ENCODE results near the gene EPB41L4B.

DNA sequence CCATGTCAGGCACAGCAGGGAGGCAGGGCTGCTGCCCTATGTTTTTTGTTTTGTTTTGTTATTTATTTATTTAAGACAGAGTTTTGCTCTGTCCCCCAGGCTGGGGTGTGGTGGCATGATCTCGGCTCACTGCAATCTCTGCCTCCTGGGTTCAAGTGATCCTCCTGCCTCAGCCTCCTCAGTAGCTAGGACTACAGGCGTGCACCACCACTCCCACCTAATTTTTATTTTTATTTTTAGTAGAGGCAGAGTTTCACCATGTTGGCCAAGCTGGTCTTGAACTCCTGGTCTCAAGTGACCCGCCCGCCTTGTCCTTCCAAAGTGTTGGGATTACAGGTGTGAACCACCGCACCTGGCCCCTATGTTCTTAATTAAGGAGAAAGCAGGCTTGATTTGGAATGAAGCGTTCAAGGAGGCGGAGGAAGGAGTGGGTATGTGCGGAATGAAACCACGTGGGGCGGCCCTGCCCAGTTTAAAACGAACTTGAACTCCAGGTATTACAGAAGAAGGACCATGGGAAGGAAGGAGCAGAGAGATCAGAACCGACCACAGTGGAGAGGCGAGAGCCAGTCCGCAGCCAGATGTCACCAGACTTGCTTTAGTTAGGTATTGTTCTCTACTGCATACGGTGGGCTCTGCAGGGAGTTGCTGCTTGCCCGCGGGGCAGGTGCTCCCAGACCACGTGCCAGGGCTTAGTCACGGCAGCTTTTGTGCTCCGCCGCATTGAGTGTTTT is 34.9 kb upstream of the EPB41L4B start:
- TF ChIP-seq TAF1 (IDR thresholded peaks at IDR 0.05; ENCODE audit: low read depth, low read length) (no peak), POLR2A (IDR thresholded peaks at IDR 0.05; ENCODE audit: low read depth, low read length) (no peak), POLR2AphosphoS5 (IDR thresholded peaks at IDR 0.05; ENCODE audit: low read depth, low read length) (no peak), POU2F2 (IDR thresholded peaks at IDR 0.05; ENCODE audit: low read depth, low read length) (no peak), PAX5 (IDR thresholded peaks at IDR 0.05; ENCODE audit: insufficient read depth, low read length, severe bottlenecking) (no peak), SPI1 (IDR thresholded peaks at IDR 0.05; ENCODE audit: low read depth, low read length) (no peak)

Data from GM12891 (cell line).